Measurements from ENCODE around the gene IGIP. TPM values are rescaled to one million over a fixed set of nuclear protein-coding genes. Genes with fewer than 3 reads are reported as not detected.
A peak's percentile ranks its signal among the peaks of the same experiment; 100 is the strongest.

The IGIP gene
- total and polyA plus RNA-seq, 2 of the 8 experiments (the other 6 are each of a cell fraction or from before 2014, with no cell fraction given): 0.32 to 0.69 TPM

GRCh38 chr5:140145818-140146522 lies 20.2 kb downstream of the IGIP start (continued):
- TF ChIP-seq KDM4A (IDR thresholded peaks at IDR 0.05; ENCODE audit: low read depth, low read length, severe bottlenecking) (peak; percentile 94), MAX (IDR thresholded peaks at IDR 0.05) (no peak), CBX8 (IDR thresholded peaks at IDR 0.05; ENCODE audit: borderline replicate concordance, low read depth, low read length) (no peak), CHD1 (IDR thresholded peaks at IDR 0.05; ENCODE audit: low read depth, low read length) (no peak), NANOG (IDR thresholded peaks at IDR 0.05; ENCODE audit: insufficient read depth, low read depth, low read length, poor library complexity, severe bottlenecking) (no peak), RNF2 (IDR thresholded peaks at IDR 0.05; ENCODE audit: borderline replicate concordance, low read depth, low read length, missing control alignments, poor library complexity, severe bottlenecking) (no peak), GABPA (IDR thresholded peaks at IDR 0.05; ENCODE audit: borderline replicate concordance, insufficient read depth, low read length) (no peak), CTCF (IDR thresholded peaks at IDR 0.05; ENCODE audit: control extremely low read depth in 1 of 3, insufficient read depth in 1 of 3, low read depth in 1 of 3, low read length in 3 of 3) (peak; percentile 49 to 70 (median 54)), HDAC2 (IDR thresholded peaks at IDR 0.05; ENCODE audit: borderline replicate concordance in 1 of 2, low read depth in 2 of 2, low read length in 2 of 2) (no peak), SP4 (IDR thresholded peaks at IDR 0.05; ENCODE audit: low read length) (no peak), KDM5A (IDR thresholded peaks at IDR 0.05; ENCODE audit: low read length) (no peak)

Data from H1 (cell line).